IPS DF 19.7 (cell line): ENCODE measurements around the gene HHATL.

Source experiments
- DNase-seq: peaks from one replicate; pipeline ENCODE4 v3.0.0-alpha.2; 2013; ENCODE audit warnings: low read depth, low spot score

Gene HHATL

GRCh38 chr3:42698216-42698910 is 4.2 kb downstream of the HHATL start:
- DNase-seq, result no peak

DNA sequence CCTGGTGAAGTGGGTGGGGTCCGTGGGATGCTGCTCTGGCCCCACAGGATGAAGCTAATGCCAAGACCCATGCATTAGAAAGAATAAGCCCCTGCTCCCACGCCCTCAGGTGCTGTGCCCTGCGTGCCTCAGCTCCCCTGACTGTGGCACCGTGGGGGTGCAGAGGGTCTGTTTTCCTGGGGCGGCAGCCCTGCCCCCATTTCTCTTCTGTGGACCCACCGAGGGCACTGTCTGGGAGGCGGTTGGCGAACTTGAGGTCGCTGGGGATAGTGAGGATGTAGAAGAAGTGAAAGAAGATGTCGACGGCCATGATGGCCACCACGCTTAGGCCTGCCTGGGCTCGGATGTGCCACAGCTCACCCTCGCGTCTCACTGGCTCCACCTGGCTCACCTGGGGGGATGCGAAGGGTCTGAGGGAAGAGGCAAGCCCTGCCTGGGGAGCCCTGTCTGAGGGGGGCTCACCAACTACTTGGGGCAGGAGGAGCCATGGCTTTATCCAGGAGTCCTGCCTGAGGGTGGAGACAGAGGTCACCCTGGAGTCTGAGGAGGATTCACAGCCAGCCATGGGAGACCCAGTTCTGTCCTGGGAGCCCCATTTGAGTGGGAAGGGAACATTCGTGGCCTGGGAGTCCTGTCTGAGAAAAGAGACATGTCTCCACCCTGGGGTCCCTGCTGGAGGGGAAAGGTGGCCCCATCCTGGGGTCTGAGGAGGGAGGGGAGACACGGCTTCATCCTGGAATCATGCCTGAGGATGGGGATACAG is 5.1 kb downstream of the HHATL start:
- DNase-seq, result no peak

DNA sequence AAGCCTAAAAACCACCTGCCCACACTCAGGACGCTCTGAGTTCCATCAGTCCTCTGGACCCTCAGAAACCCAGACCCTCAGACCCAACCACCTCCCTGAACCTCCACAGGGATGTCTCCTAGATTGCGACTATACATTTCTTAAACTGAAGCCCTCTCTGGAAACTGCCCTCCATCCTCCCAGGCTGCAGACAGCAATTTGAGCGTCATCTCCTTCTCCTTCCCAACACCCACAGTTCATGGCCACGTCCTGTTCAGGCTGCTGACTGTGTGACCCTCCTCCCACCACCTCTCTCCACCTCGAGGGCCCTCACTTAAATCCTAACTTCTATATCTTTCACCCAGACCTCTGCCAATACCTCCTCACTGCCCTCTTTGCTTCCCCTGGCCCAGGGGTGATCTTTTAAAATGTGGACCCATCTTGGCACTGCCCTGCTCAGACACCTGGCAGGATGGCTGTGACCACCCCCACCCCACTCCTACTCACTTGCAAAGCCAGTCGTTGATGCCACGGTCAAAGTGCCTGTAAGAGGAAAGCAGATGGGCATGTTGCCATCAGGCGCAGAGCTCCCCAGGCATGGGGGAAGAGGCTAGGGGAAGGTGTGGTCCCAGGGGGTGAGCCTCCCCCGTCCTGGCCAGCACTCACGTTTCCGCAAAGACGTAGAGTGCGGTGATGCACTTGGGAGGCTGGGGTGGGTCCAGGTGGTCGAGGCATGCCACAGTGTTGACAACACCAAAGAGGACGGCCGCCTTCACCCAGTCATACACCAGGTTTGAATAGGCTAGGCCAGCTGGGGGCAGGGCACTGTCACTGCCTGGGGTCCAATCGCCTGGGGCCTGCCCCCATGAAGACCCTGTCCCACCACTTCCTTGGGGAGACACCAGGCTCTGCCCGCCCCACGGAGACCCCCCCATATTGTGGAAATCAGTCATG is 6.0 kb downstream of the HHATL start:
- no peak for DNase-seq

GRCh38 chr3:42694366-42694765 is 8.2 kb downstream of the HHATL start:
- no peak for DNase-seq

DNA sequence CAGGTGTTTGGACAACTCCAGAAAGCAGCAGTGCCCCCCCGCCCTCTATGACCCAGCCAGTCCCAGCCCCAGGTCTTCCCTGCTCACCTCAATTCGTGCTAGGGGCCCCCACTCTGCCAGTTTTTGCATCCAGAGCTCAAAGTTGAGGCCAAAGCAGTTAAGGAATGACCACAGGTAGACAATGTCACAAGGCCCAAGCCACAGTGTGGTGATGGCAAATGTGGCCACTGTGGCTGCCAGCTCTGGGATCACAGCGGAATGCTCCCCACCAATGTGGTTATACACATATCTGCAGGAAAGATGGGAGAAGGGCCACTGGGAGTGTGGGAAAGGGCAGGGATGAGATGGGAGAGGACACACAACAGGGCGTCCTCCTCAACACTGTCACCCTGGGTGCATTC is 9.1 kb downstream of the HHATL start:
- no peak for DNase-seq

GRCh38 chr3:42692667-42693529 is 9.7 kb downstream of the HHATL start:
- DNase-seq, result no peak

DNA sequence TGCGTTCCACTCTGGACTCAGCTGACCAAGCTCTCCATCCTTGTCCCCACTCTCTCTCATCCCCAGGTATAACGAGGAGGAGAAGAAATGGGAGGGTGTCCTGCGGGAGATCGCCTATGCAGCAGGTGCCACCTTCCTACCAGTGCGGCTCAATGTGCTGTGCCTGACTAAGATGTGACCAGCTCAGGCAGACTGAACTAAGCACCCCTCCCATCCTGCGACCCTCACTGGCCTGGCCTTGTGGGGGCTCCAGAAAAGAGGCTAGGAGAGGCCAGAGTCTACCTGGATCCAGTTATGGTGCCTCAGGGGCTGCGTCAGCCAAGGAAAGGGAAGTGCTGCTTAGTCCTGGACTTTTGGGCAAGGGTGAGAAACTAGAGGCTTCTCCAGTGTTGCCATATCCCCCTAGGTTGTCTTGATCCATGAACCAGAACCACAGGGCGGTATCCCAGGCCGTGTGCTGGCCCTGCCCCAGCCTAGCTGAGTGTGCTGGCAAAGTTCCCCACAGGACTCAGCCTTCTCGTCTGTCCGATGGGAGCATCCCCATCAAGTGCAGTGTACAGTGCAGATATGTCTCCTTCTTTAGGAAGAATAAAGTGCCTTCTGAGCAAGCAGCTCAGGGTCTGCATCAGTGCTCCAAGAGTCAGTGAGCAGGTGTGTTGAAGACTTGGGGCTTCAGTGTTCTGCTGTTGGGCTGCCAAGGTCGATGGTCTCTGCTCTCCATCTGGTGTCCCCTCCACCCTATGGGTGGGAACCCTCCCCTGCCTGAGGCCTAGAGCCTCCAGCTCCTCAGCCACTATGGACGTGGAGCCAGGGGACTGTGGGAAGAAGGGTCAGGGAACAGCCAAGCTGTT is 10.6 kb downstream of the HHATL start:
- DNase-seq, result no peak

DNA sequence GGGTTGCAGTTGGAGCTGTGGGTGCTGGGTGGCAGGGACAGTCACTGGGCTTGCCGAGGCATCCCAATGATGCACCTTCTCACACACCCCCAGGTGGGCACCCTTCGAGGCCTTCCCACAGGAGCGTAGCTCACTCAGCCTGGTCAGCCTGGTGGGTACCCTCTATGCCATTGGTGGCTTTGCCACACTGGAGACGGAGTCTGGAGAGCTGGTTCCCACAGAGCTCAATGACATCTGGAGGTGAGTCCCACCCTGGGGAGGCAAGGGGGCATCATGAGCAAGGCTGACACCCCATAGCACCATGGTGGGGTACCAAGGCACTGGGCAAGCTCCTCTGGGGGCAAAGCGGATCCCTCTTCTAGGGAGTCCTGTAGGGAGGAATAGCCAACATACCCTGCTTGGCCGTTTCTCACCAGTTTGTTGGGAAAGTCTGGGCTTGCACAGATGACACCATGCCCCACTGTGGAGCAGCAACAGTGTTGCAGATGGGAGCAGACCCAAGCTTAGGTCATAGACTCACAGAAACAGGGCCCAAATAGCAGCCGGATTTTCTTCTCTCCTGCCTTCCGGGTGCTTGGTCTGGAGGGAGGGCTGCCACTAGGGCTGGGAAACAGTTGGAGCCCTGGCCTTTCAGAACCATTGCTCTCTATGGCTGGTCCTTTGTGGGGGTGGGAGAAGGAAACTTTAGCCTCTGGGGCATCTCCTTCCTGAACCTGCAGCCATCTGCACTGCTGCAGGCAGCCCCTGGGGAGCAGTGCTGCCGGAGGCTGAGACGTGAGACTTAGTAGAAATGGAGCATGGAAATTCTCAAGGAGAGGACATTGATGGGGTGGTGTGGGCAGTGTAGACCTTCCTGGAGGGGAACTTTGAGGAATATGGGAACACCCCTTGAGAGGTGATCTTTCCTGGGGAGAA is 11.6 kb downstream of the HHATL start:
- DNase-seq, result no peak

DNA sequence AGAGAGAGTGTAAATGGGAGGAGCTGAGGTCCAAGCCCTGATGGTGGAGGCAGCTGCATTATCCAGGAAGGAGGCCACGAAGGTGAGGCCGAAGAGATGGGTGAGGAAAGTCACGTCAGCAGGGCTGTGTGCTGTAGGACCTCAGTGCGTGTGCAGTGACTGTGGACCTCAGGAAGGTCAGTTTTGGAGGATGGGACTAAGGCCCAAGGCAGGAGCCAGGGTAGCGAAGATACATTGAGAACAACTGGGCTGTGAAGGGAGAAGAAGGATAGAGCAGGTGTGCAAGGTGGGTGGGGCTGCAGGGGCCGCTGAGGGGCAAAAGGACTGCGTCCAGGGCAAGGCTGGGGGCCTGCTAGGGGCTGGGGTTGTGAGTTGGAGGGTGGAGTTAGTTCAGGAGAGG is 12.4 kb downstream of the HHATL start:
- DNase-seq, result no peak

DNA sequence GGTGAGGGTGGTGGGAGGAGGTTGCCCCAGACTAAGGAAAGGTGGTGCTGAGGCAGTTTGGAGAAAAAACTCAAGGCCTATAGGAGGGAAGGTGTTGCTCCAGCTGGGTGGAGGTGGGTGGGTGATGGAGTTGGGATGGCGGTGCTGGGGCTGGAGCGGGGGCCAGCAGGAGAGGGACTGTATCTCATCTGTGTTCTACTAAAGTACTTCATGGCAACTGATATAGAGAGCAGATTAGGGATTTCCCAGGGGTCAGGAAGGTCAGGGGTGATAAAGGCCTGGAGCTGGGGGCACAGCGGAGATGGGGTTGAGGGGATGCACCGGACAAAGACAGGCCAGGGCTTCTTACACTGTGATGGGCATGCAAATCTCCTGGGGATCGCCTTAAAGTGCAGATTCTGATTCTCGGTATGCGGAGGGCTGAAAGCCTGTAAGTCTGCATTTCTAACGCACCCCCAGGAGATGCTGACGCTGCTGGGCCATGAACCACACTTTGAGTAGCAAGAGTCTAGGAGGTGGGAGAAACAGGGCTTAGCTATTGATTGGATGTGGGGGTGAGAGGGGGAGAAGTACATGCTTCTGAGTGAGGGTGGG is 13.1 kb downstream of the HHATL start:
- no peak for DNase-seq

- no peak for DNase-seq
These were observed 13.8 kb downstream of the HHATL start for GRCh38 chr3:42688487-42689420.

- no peak for DNase-seq
These were observed 14.6 kb downstream of the HHATL start for GRCh38 chr3:42688016-42688415.

DNA sequence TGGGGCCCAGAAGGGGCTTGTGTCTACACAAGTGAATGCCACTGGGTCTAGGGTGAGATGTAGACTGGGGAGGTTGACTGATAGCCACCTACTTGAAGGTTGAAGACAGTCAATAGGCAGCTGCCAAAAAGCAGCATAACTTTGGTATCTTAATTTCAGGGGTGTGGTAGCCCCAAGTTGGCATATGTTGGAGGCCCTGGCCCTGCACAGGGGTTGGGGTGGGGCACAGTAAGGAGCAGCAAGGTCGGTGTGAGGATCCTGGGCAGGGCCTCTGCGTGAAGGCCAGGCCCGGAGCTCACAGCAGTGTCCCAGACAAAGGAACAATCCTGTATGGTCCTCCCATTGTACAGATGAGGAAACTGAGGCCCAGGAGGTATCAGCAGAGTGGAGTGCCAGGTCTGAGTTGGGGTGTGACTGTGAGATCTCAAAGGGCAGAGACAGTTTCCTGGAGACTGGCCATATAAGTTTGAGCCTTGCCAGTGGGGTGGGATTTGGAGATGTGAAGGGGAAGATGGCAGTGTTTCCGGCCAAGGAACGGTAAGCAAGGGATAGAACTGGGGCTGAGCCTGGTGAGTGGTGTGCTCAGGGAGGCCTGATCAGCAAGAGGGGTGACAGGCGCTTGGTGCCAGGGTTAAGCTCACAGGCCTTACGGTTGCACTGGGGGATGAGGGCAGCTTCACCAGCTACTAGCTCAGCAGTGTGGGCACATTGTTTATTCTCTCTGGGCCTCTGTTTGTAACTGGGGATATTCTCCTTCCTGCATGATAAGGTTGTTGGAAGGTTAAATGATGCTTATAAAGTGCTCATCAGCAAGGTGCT is 15.6 kb downstream of the HHATL start:
- no peak for DNase-seq

DNA sequence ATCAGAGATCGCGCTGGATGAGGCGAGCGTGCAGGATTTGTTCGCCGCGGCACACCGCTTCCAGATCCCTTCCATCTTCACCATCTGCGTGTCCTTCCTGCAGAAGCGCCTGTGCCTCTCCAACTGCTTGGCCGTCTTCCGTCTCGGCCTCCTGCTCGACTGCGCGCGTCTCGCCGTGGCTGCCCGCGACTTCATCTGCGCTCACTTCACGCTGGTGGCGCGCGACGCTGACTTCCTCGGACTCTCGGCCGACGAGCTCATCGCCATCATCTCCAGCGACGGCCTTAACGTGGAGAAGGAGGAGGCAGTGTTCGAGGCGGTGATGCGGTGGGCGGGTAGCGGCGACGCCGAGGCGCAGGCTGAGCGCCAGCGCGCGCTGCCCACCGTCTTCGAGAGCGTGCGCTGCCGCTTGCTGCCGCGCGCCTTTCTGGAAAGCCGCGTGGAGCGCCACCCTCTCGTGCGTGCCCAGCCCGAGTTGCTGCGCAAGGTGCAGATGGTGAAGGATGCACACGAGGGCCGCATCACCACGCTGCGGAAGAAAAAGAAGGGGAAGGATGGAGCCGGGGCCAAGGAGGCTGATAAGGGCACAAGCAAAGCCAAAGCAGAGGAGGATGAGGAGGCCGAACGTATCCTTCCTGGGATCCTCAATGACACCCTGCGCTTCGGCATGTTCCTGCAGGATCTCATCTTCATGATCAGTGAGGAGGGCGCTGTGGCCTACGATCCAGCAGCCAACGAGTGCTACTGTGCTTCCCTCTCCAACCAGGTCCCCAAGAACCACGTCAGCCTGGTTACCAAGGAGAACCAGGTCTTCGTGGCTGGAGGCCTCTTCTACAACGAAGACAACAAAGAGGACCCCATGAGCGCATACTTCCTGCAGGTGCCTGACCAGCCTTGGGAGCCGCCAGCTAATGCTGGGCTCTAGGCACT is 16.4 kb downstream of the HHATL start:
- no peak for DNase-seq

- DNase-seq, result no peak
These were observed 17.2 kb downstream of the HHATL start, which contains the start of gene KLHL40 for GRCh38 chr3:42685363-42685881. TSS of gene KLHL40 (plus strand) at chr3:42685537. CDS start at chr3:42685619, 82 bp downstream.
